H9 (cell line): Measurements from ENCODE around the gene SHB. TPM values are rescaled to one million over a fixed set of nuclear protein-coding genes. Genes with fewer than 3 reads are reported as not detected.
A peak's percentile ranks its signal among the peaks of the same experiment; 100 is the strongest.

Experiments used
- DNase-seq: peaks from one replicate; pipeline ENCODE4 v3.0.0-alpha.2; 2017
- H2AFZ ChIP-seq: one replicate; pipeline ENCODE4 v1.6.1; 2013; ENCODE audit warnings: mild to moderate bottlenecking, low read length, control low read depth, moderate library complexity
- H2AK5ac ChIP-seq: 2 replicates; pipeline ENCODE4 v1.6.1; 2013; ENCODE audit warnings: low read length, control low read depth, mixed read lengths; ENCODE audit not compliant: insufficient read length
- H2BK120ac ChIP-seq: one replicate; pipeline ENCODE4 v1.6.1; 2013; ENCODE audit warnings: low read depth, mild to moderate bottlenecking, low read length, control low read depth, inconsistent platforms; ENCODE audit not compliant: poor library complexity, severe bottlenecking
- H2BK12ac ChIP-seq: 2 replicates; pipeline ENCODE4 v1.6.1; 2013; ENCODE audit warnings: low read length, control low read depth, mixed read lengths, low read depth; ENCODE audit not compliant: insufficient read length
- H2BK15ac ChIP-seq: 2 replicates; pipeline ENCODE4 v1.6.1; 2013; ENCODE audit warnings: low read depth, low read length, control low read depth
- H2BK20ac ChIP-seq: one replicate; pipeline ENCODE4 v1.6.1; 2013; ENCODE audit warnings: low read depth, mild to moderate bottlenecking, low read length, control low read depth, inconsistent platforms; ENCODE audit not compliant: poor library complexity, severe bottlenecking
- H2BK5ac ChIP-seq: 2 replicates; pipeline ENCODE4 v1.6.1; 2013; ENCODE audit warnings: low read length, control low read depth, mixed read lengths; ENCODE audit not compliant: insufficient read length
- H3K14ac ChIP-seq: 2 replicates; pipeline ENCODE4 v1.6.1; 2013; ENCODE audit warnings: low read length, control low read depth; ENCODE audit not compliant: insufficient read depth
- H3K18ac ChIP-seq: 2 replicates; pipeline ENCODE4 v1.6.1; 2013; ENCODE audit warnings: low read depth, mild to moderate bottlenecking, mixed read lengths, low read length, control low read depth; ENCODE audit not compliant: insufficient read length
- H3K23ac ChIP-seq: 2 replicates; pipeline ENCODE4 v1.6.1; 2013; ENCODE audit warnings: low read length, control low read depth, mixed read lengths, low read depth; ENCODE audit not compliant: insufficient read length
- H3K23me2 ChIP-seq: 2 replicates; pipeline ENCODE4 v1.6.1; 2013; ENCODE audit warnings: low read depth, mild to moderate bottlenecking, mixed read lengths, low read length, control low read depth; ENCODE audit not compliant: insufficient read length, poor library complexity, severe bottlenecking
- H3K27ac ChIP-seq: 2 replicates; pipeline ENCODE4 v1.5.1; 2013; ENCODE audit warnings: low read length, control low read depth, mixed read lengths, low read depth; ENCODE audit not compliant: insufficient read length
- H3K27me3 ChIP-seq: 2 replicates; pipeline ENCODE4 v1.6.1; 2013; ENCODE audit warnings: low read length, control low read depth, inconsistent platforms; ENCODE audit not compliant: insufficient read depth
- H3K4ac ChIP-seq: 2 replicates; pipeline ENCODE4 v1.6.1; 2013; ENCODE audit warnings: low read depth, mild to moderate bottlenecking, control low read depth, inconsistent platforms, low read length, moderate library complexity
- H3K4me1 ChIP-seq: 2 replicates; pipeline ENCODE4 v1.6.1; 2013; ENCODE audit warnings: low read length, control low read depth, inconsistent platforms; ENCODE audit not compliant: insufficient read depth
- H3K4me2 ChIP-seq: 2 replicates; pipeline ENCODE4 v1.6.1; 2013; ENCODE audit warnings: low read length, control low read depth, mixed read lengths; ENCODE audit not compliant: insufficient read length, insufficient read depth
- H3K56ac ChIP-seq: 2 replicates; pipeline ENCODE4 v1.6.1; 2013; ENCODE audit warnings: low read depth, mild to moderate bottlenecking, mixed read lengths, low read length, control low read depth; ENCODE audit not compliant: insufficient read length
- H3K79me1 ChIP-seq: 2 replicates; pipeline ENCODE4 v1.6.1; 2013; ENCODE audit warnings: low read depth, mild to moderate bottlenecking, moderate library complexity, low read length, control low read depth, inconsistent platforms; ENCODE audit not compliant: insufficient read depth, poor library complexity, severe bottlenecking
- H3K79me2 ChIP-seq: 2 replicates; pipeline ENCODE4 v1.6.1; 2013; ENCODE audit warnings: low read length, control low read depth, inconsistent platforms; ENCODE audit not compliant: insufficient read depth
- H3K9ac ChIP-seq: 2 replicates; pipeline ENCODE4 v1.6.1; 2013; ENCODE audit warnings: low read length, control low read depth, mixed read lengths; ENCODE audit not compliant: insufficient read length; ENCODE audit errors: extremely low read depth
- H3K9me3 ChIP-seq: one replicate; pipeline ENCODE4 v1.6.1; 2013; ENCODE audit warnings: low read depth, low read length, inconsistent platforms; ENCODE audit not compliant: control insufficient read depth
- H3T11ph ChIP-seq: one replicate; pipeline ENCODE4 v1.6.1; 2013; ENCODE audit warnings: mild to moderate bottlenecking, low read length, control low read depth, inconsistent platforms
- H4K20me1 ChIP-seq: one replicate; pipeline ENCODE4 v1.6.1; 2013; ENCODE audit not compliant: control insufficient read depth, insufficient read length, insufficient read depth
- H4K5ac ChIP-seq: 2 replicates; pipeline ENCODE4 v1.6.1; 2013; ENCODE audit warnings: low read depth, mild to moderate bottlenecking, mixed read lengths, low read length, control low read depth; ENCODE audit not compliant: insufficient read length
- H4K8ac ChIP-seq: replicated peaks from 2 replicates; pipeline ENCODE4 v1.6.1; 2013; ENCODE audit warnings: low read length, control low read depth, mixed read lengths, low read depth; ENCODE audit not compliant: insufficient read length
- H4K91ac ChIP-seq: 2 replicates; pipeline ENCODE4 v1.6.1; 2013; ENCODE audit warnings: low read depth, mild to moderate bottlenecking, moderate library complexity, mixed read lengths, low read length, control low read depth; ENCODE audit not compliant: insufficient read length
- H3K27ac Mint-ChIP-seq, 3 experiments: 2 replicates in 2 of 3; 3 replicates in 1 of 3; pipeline ENCODE4 v1.8.0; 2020 to 2021; ENCODE audit warnings: mixed read lengths in 3 of 3, mild to moderate bottlenecking in 1 of 3, moderate library complexity in 1 of 3
- H3K27me3 Mint-ChIP-seq: 2 replicates; pipeline ENCODE4 v1.8.0; 2021; ENCODE audit warnings: low read depth, mild to moderate bottlenecking, moderate library complexity, mixed read lengths
- H3K36me3 Mint-ChIP-seq, 3 experiments: 2 replicates in 2 of 3; 3 replicates in 1 of 3; pipeline ENCODE4 v1.8.0; 2020 to 2021; ENCODE audit warnings: low read depth in 3 of 3, mixed read lengths in 3 of 3; ENCODE audit not compliant: insufficient read depth in 1 of 3
- H3K4me1 Mint-ChIP-seq, 2 experiments: 2 replicates each; pipeline ENCODE4 v1.8.0; 2020; ENCODE audit warnings: mixed read lengths in 2 of 2
- H3K4me3 Mint-ChIP-seq, 2 experiments: 2 replicates in 1 of 2; 3 replicates in 1 of 2; pipeline ENCODE4 v1.8.0; 2020 to 2021; ENCODE audit warnings: mild to moderate bottlenecking in 2 of 2, mixed read lengths in 2 of 2, moderate library complexity in 1 of 2
- H3K9me3 Mint-ChIP-seq, 2 experiments: 2 replicates in 1 of 2; 3 replicates in 1 of 2; pipeline ENCODE4 v1.8.0; 2020; ENCODE audit warnings: mild to moderate bottlenecking in 2 of 2, mixed read lengths in 2 of 2, moderate library complexity in 1 of 2
- WGBS: extraction: QIAGEN DNeasy Blood & Tissue Kit; methylation state at CpG from one replicate; pipeline ENCODE4 v1.1.7; 2013; ENCODE audit warnings: missing lambda C conversion rate, low lambda C conversion rate, mixed read lengths; ENCODE audit not compliant: insufficient read length; ENCODE audit errors: extremely low coverage; 5-methylcytosine and 5-hydroxymethylcytosine counted together
- total RNA-seq: library from RNA; stranded (reverse); gene quantifications from 2 replicates; pipeline ENCODE4 v1.2.1, GENCODE V29; 2021
- TF ChIP-seq, protein P1 (sequence below): fragments of 200-600 bp; sonication (generic); conservative IDR thresholded peaks from 3 replicates; pipeline ENCODE4 v1.8.0; 2021; ENCODE audit warnings: antibody characterized with exemption, mild to moderate bottlenecking

SHB gene
- total RNA-seq, 1 experiment from 2014 or later = 14.6 TPM

- Histone ChIP-seq H3K18ac (no peak overlapping the region), H3K9me3 (no peaks in the 10 kb centered on the region), H3K4me1 (no peaks in the 10 kb centered on the region), H4K8ac (no peak overlapping the region), H2BK5ac (no peak overlapping the region), H2BK20ac (no peak overlapping the region), H2BK12ac (no peak overlapping the region), H3K9ac (no peak overlapping the region), H3K27me3 (no peaks in the 10 kb centered on the region), H3K27ac (no peak overlapping the region), H4K5ac (no peak overlapping the region), H3K79me1 (no peaks in the 10 kb centered on the region), H3K14ac (no peak overlapping the region), H3K23ac (no peak overlapping the region), H4K91ac (no peak overlapping the region), H3K23me2 (no peaks in the 10 kb centered on the region), H3K4ac (no peak overlapping the region), H3K4me2 (no peak overlapping the region), H2BK120ac (no peak overlapping the region), H4K20me1 (no peaks in the 10 kb centered on the region), H3K56ac (no peak overlapping the region), H2AFZ (no peak overlapping the region), H3T11ph (no peak overlapping the region), H3K79me2 (no peaks in the 10 kb centered on the region), H2BK15ac (no peak overlapping the region), H2AK5ac (no peak overlapping the region)
- Mint-ChIP-seq H3K27ac (peak overlapping the region in 1 of 3 experiments; percentile 70; a peak in 2 of 7 replicates), H3K4me1 (peaks cover 11 to 13% of the 10 kb centered on the region in 2 experiments), H3K27me3 (no peaks in the 10 kb centered on the region; the same call in 1 of the 2 replicates), H3K9me3 (no peaks in the 10 kb centered on the region), H3K4me3 (no peak overlapping the region), H3K36me3 (peaks cover 3 to 59% (median 31%) of the 10 kb centered on the region in 3 experiments; a peak in 6 of 7 replicates)
- TF ChIP-seq, protein P1, sequence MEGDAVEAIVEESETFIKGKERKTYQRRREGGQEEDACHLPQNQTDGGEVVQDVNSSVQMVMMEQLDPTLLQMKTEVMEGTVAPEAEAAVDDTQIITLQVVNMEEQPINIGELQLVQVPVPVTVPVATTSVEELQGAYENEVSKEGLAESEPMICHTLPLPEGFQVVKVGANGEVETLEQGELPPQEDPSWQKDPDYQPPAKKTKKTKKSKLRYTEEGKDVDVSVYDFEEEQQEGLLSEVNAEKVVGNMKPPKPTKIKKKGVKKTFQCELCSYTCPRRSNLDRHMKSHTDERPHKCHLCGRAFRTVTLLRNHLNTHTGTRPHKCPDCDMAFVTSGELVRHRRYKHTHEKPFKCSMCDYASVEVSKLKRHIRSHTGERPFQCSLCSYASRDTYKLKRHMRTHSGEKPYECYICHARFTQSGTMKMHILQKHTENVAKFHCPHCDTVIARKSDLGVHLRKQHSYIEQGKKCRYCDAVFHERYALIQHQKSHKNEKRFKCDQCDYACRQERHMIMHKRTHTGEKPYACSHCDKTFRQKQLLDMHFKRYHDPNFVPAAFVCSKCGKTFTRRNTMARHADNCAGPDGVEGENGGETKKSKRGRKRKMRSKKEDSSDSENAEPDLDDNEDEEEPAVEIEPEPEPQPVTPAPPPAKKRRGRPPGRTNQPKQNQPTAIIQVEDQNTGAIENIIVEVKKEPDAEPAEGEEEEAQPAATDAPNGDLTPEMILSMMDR = no peak
- WGBS = no CpG with 5 or more reads among the region's 8 CpGs
- DNase-seq = no peak
Measured at GRCh38 chr9:37949576-37949975, 119.5 kb downstream of the SHB start.
